ENCODE results near the gene ISM1.

The ISM1 gene

GRCh38 chr20:13313201-13313600 lies 92.1 kb downstream of the ISM1 start:
- Mint-ChIP-seq H3K36me3 (ENCODE audit: low read depth) (peaks cover 4% of the 10 kb centered on the region), H3K27ac (no peak overlapping the region)

GRCh38 chr20:13317439-13317838 lies 96.4 kb downstream of the ISM1 start:
- peaks cover 15% of the 10 kb centered on the region for H3K9me3 Mint-ChIP-seq
- H3K27ac Mint-ChIP-seq = no peak overlapping the region
- H3K4me1 Mint-ChIP-seq = peaks cover 4% of the 10 kb centered on the region
- no peak overlapping the region for H3K4me3 Mint-ChIP-seq
- no peak for TF ChIP-seq CTCF (IDR thresholded peaks at IDR 0.05; ENCODE audit: unreplicated experiment in 3 of 3)
- peaks cover 4% of the 10 kb centered on the region for H3K36me3 Mint-ChIP-seq (ENCODE audit: low read depth)
- peaks cover 6% of the 10 kb centered on the region for H3K27me3 Mint-ChIP-seq (ENCODE audit: low read depth)

More at GRCh38 chr20:13313201-13313600, 92.1 kb downstream of the ISM1 start:
- no peak for TF ChIP-seq CTCF (IDR thresholded peaks at IDR 0.05; ENCODE audit: unreplicated experiment in 3 of 3)
- Mint-ChIP-seq H3K4me3 (no peak overlapping the region), H3K9me3 (peaks cover 11% of the 10 kb centered on the region), H3K4me1 (no peaks in the 10 kb centered on the region), H3K27me3 (ENCODE audit: low read depth) (peaks cover 6% of the 10 kb centered on the region)

GRCh38 chr20:13318871-13319521 lies 97.9 kb downstream of the ISM1 start:
- Mint-ChIP-seq H3K4me1 (peaks cover 6% of the 10 kb centered on the region), H3K9me3 (peaks cover 15% of the 10 kb centered on the region), H3K27ac (no peak overlapping the region), H3K36me3 (ENCODE audit: low read depth) (peaks cover 4% of the 10 kb centered on the region), H3K27me3 (ENCODE audit: low read depth) (no peaks in the 10 kb centered on the region), H3K4me3 (no peak overlapping the region)
- TF ChIP-seq CTCF (IDR thresholded peaks at IDR 0.05; ENCODE audit: unreplicated experiment in 3 of 3) = no peak

- H3K4me3 Mint-ChIP-seq = no peak overlapping the region
- H3K9me3 Mint-ChIP-seq = peaks cover 15% of the 10 kb centered on the region
- no peak for TF ChIP-seq CTCF (IDR thresholded peaks at IDR 0.05; ENCODE audit: unreplicated experiment in 3 of 3)
- H3K36me3 Mint-ChIP-seq (ENCODE audit: low read depth) = peaks cover 4% of the 10 kb centered on the region
- no peak overlapping the region for H3K27ac Mint-ChIP-seq
- H3K27me3 Mint-ChIP-seq (ENCODE audit: low read depth) = no peaks in the 10 kb centered on the region
- peaks cover 6% of the 10 kb centered on the region for H3K4me1 Mint-ChIP-seq
Observed at GRCh38 chr20:13320702-13321101, 99.6 kb downstream of the ISM1 start.

GRCh38 chr20:13321416-13321815 lies 100.3 kb downstream of the ISM1 start:
- peaks cover 13% of the 10 kb centered on the region for H3K9me3 Mint-ChIP-seq
- peaks cover 4% of the 10 kb centered on the region for H3K36me3 Mint-ChIP-seq (ENCODE audit: low read depth)
- no peak for TF ChIP-seq CTCF (IDR thresholded peaks at IDR 0.05; ENCODE audit: unreplicated experiment in 3 of 3)
- peaks cover 6% of the 10 kb centered on the region for H3K4me1 Mint-ChIP-seq
- H3K27me3 Mint-ChIP-seq (ENCODE audit: low read depth) = no peaks in the 10 kb centered on the region
- no peak overlapping the region for H3K4me3 Mint-ChIP-seq
- peak overlapping the region in 1 of 3 experiments; percentile 73 for H3K27ac Mint-ChIP-seq

- no peak for TF ChIP-seq CTCF (IDR thresholded peaks at IDR 0.05; ENCODE audit: unreplicated experiment in 3 of 3)
- no peaks in the 10 kb centered on the region for H3K27me3 Mint-ChIP-seq (ENCODE audit: low read depth)
- H3K27ac Mint-ChIP-seq = peak overlapping the region; percentile 33 to 73 (median 57)
- peaks cover 6% of the 10 kb centered on the region for H3K4me1 Mint-ChIP-seq
- H3K4me3 Mint-ChIP-seq = no peak overlapping the region
- peaks cover 5% of the 10 kb centered on the region for H3K36me3 Mint-ChIP-seq (ENCODE audit: low read depth)
- H3K9me3 Mint-ChIP-seq = peaks cover 13% of the 10 kb centered on the region
Observed at GRCh38 chr20:13322198-13322597, 101.1 kb downstream of the ISM1 start.
